Lower leg skin (tissue), 3 donors: ENCODE measurements around the gene MAGEB6B.

Experiments
- CTCF ChIP-seq, 3 donors: fragments of 450-650 bp; IDR thresholded peaks; one replicate each; pipeline ENCODE4 v1.5.1; 2016; ENCODE audit warnings: antibody characterized with exemption in 3 of 3, mild to moderate bottlenecking in 3 of 3, moderate library complexity in 2 of 3
- POLR2A ChIP-seq, 2 donors: fragments of 450-650 bp; IDR thresholded peaks; one replicate each; pipeline ENCODE4 v1.6.1; 2016 to 2017; ENCODE audit warnings: antibody characterized with exemption in 2 of 2, mild to moderate bottlenecking in 1 of 2, moderate library complexity in 1 of 2

GRCh38 chrX:26208012-26208411 is 47.6 kb downstream of the MAGEB6B start:
- no peak for TF ChIP-seq CTCF (IDR thresholded peaks at IDR 0.05)
- no peak for TF ChIP-seq POLR2A (IDR thresholded peaks at IDR 0.05)
